Left kidney (tissue), 1 donor: ENCODE measurements around the gene PELI1. TPM values are rescaled to one million over a fixed set of nuclear protein-coding genes. Genes with fewer than 3 reads are reported as not detected.

Experiments used
- polyA plus RNA-seq: library from polyadenylated mRNA; unstranded; fragments of 120-200 nt; gene quantifications from one replicate; pipeline ENCODE4 v1.2.1, GENCODE V29; 2013; ENCODE audit not compliant: insufficient read length

PELI1 gene
- polyA plus RNA-seq, 1 donor = 41.9 TPM

Other genes starting within 250 kb of the PELI1 start
- 58.5 TPM for gene VPS54, start 125.0 kb downstream of the PELI1 start, polyA plus RNA-seq